Activated T-helper 9 cell treated with anti-CD3 and anti-CD28 coated beads, Interleukin-2, amount 50 U/mL, for 16 hours (primary cell): ENCODE results near the gene STIMATE.

Experiments used
- DNase-seq: peaks from one replicate; pipeline ENCODE4 v3.0.0-alpha.2; 2020; ENCODE audit warnings: low read depth

The STIMATE gene

DNA sequence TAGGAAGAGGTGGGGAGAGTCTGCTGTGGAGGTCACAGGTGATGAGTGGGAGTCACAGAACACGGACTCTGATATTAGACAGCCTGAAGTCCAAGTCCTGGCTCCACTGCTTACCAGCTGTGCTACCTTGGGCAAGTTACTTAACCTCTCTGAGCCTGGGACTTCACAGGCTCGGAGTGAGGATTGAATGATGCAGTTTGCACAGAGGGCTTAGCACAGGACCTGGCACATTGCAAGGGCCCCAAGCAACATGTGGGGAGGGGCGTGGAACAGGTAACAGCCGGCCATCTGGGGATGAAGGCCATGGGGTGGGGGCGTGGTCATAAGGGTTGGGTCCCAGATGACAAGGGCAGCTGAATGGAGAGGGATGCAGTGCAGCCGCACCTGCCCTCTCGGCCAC, 107.0 kb downstream of the STIMATE start:
- DNase-seq, result no peak

DNA sequence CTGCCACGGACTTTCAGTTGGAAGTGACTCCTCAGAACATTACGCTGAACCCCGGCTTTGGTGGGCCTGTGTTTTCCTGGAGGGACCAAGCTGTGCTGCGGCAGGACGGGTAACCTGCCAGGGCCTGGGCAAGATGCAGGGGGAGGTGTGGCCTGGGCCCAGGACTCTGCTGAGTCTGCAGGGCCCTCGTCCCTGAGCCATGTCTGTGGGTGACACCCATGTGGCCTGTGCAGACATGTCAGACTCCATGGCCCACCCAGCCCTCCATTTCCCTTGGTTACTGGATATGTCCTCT, 107.7 kb downstream of the STIMATE start:
- no peak for DNase-seq

DNA sequence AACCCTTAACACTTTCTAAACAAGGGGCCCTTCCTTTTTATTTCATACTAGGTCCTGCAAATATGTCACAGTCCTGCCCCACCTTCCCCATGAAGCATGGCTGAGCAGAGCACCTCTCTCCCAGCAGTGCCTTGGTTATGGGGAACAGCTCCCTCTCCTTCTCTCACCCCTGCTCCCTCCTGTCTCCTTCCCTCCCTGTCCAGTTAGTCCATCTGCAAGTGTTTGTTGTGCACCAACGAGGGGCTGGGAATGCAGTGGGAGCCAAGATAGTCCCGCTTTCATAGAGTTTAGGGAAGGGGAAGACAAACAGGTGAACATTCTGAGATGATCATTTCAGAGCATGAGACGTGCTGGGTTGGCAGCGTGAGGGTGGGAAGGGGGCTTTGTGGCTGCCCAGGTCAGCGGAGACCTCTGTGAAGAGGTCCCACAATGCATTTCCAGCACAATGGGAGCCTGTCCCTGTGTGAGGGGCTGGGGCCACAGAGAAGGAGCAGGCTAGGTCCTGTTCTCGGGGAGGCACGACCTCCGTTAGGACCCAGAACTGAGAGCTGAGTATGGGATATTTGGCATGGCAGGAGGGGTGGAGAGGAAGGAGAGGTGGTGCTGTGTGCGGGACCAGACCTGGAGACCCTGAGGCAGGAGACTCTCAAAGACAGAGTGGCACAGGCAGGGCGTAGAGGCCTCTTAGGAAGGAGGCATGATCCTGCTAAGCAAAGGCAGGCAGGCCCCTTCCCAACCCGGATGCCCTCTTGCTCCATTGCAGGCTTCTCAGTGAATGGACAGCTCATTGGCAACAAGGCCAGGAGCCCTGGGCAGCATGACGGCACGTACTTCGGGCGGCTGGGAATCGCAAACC, 108.2 kb downstream of the STIMATE start:
- no peak for DNase-seq

GRCh38 chr3:52787672-52788625, 109.4 kb downstream of the STIMATE start:
- no peak for DNase-seq

DNA sequence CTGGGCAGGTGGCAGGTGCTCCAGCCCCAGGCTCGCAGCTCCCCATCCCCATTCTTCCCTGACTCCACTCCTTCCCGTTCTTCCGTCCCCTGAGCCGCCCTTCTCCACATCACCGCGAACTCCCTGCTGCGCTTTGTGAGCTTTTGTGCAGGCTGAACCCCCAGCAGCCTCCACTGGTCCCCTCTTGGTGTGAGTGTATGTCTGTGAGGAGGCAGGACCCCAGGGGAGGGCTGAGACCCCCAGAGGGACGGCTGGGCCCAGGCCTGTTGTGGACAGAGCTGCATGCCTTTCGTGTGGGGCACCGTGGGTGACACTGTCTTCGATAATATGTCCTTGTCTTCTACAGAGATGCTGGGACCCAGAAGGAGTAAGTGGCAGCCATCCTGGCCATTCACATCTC, 110.1 kb downstream of the STIMATE start:
- no peak for DNase-seq
